NOMO-1 (cell line): Measurements from ENCODE around the gene SUOX.
"Not testable (repeated sequence)": the region's sequence is repeated elsewhere in the genome, so short reads cannot be mapped to it uniquely, and the experiment has no call there.

Experiments
- DNase-seq, 2 experiments: peaks; one replicate each; lab custom pipeline; 2025; ENCODE audit not compliant: unreplicated experiment in 2 of 2; lab: John Stamatoyannopoulos, UW

The SUOX gene

GRCh38 chr12:55982319-55982936 is 14.6 kb upstream of the SUOX start:
- DNase-seq: no peak

GRCh38 chr12:55983232-55983842 is 13.7 kb upstream of the SUOX start:
- DNase-seq: peak in 1 of 2 experiments; percentile 31

DNA sequence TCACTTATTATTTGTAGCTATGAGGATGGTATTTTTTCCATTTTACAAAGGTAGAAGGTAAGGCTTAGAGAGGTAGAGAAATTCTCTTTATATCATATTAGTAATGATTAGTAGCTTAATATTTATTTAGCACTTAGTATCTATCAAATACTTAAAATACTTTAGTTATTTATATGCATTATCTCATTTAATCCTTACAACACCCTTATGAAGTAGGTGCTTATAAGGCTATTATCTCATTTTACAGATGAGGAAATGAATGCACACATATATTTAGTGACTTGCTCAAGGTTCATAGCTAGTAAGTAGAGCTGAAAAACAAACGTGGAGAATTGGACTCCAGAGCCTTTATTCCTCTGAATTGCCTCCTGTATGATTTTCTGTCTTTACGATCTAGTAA is 12.2 kb upstream of the SUOX start:
- no peak for DNase-seq

DNA sequence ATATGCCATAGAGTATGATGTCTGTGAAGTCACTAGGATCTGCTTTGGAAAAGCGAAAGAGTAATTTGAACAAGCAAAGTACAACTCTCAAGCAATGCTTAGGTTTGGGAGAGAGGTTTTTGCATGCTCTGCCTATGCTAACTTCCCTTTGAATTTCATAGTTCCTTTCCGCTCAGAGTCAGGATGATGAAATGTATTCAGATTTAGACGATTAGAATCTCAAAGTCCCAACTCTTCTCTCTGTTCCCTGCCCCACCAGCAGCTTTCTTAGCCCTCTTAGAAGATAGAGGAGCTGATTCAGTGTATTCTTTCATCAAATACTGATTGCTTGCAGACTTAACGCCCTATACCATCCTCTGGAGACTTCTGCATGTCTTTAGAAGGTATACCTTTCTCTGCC is 11.7 kb upstream of the SUOX start:
- no peak for DNase-seq

GRCh38 chr12:55985976-55986375 is 11.1 kb upstream of the SUOX start:
- not testable (repeated sequence) for DNase-seq

DNA sequence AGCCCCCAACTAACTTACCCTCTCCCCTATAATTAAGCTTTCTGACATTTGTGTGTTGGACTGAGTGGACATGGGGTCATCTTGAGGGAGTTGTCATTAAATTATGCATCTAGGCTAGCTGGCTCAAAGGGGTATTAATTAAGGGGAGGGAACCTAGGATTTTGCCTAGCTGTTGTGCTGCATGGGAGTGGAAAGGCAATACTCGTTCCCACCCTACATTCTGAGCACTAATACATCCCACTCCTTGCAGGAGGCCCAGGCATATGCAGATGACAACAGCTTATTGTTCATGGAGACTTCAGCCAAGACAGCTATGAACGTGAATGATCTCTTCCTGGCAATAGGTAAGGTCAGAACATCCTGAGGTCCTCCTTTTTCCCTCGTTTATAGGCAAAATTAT is 6.0 kb upstream of the SUOX start:
- DNase-seq: no peak

DNA sequence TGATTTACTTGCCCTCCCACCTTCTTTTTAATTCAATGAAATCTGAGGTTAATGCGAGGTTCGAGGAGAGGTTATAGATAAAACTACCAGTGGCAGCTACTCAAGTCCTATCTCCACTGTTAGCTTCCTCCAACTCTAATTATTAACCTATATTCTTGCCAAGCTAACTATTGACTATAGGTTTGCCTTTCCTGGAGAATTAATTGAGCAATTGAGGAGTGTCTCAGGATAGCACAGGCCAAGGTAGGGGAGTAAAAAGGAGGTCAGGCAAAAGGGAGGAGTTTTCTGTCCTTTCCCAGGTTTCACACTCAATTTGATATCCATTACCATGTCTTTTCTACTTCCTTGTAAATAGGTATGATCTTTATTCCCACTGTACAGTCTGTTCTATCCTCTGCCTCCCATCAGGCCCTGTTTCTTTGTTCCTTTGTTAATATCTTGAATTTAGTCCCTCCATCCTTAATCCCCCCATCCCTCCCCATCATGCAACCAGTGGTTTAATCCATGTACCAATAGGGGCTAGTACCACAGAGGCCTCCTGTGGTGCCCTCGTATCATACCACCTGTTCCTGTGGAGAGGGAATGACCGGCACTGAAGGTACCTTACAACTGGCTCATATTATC is 3.7 kb upstream of the SUOX start:
- DNase-seq: no peak

DNA sequence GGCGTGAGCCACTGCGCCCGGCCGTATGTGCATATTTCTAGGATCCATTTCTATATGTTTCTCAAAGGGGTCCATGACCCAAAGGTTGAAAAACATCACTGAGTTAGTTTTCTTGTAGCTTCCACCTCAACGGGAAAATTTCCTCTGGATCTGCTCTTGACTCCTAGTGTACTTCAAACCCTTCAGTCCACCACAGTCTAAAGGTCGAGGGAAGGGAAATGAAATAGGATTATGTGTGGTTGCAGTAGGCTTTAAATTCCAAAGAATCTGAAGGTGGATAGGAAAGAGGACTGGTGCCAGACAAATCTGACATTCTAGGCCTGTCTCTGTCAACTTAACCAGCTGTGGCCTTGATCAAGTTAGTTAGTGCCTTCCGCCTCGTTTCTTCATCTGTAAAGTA is 1.7 kb upstream of the SUOX start:
- DNase-seq: no peak

DNA sequence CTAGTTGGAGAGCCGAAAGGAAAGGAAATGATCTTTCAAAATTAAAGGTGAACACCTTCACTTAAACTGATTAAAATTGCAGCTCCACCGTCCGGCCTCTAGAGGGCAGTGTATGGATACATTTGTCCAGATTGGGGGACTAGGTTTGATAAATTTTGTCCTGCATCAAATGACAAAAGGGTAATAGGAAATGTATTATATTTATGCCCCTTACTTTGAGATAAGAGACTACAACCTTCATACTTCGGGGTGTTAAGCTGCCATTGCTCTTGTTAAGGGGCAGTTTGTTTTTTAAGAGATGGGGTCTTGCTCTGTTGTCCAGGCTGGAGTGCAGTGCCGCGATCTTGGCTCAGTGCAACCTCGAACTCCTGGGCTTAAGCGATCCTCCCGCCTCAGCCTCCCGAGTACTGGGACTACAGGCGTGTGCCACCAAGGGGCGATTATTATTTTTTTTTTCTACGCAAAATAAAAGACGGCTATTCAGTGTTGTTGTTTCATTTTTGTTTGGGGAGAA is 818 bp upstream of the SUOX start:
- DNase-seq: peak; percentile 43 to 68

DNA sequence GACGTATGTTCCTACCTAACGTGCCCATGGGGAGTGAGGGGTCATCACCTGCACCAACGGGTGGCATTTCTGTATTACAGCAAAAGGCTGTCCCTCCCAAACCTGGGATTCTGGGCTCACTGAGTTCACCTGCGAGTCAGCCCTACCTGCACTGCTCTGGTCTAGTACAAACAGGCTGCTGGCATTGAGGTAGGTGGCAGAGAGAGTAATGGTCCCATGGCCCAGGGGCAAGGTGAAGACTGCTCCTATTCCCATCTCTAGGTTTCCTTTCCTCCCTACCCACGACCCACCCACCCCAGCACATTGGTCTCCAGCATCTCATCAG is 421 bp downstream of the SUOX start:
- DNase-seq: no peak

- not testable (repeated sequence) for DNase-seq
Observed at GRCh38 chr12:55999522-55999921, 2.4 kb downstream of the SUOX start.

- not testable (repeated sequence) for DNase-seq
Observed at GRCh38 chr12:55999999-56000540, 3.0 kb downstream of the SUOX start.

- no peak for DNase-seq
Observed at GRCh38 chr12:56001487-56002100, 4.5 kb downstream of the SUOX start.

DNA sequence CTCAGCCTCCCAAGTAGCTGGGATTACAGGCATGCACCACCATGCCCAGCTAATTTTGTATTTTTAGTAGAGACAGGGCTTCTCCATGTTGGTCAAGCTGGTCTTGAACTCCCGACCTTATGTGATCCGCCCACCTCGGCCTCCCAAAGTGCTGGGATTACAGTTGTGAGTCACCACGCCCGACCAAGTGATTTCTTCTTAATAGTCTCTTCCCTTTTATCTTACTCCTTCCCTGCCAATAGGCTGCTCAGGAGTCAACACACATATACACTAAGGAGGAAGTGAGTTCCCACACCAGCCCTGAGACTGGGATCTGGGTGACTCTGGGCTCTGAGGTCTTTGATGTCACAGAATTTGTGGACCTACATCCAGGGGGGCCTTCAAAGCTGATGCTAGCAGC is 6.3 kb downstream of the SUOX start:
- not testable (repeated sequence) for DNase-seq

DNA sequence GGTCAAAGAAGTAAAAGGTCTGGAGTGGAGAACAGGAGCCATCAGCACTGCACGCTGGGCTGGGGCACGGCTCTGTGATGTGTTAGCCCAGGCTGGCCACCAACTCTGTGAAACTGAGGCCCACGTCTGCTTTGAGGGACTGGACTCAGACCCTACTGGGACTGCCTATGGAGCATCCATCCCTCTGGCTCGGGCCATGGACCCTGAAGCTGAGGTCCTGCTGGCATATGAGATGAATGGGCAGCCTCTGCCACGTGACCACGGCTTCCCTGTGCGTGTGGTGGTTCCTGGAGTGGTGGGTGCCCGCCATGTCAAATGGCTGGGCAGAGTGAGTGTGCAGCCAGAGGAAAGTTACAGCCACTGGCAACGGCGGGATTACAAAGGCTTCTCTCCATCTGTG is 7.1 kb downstream of the SUOX start:
- no peak for DNase-seq

DNA sequence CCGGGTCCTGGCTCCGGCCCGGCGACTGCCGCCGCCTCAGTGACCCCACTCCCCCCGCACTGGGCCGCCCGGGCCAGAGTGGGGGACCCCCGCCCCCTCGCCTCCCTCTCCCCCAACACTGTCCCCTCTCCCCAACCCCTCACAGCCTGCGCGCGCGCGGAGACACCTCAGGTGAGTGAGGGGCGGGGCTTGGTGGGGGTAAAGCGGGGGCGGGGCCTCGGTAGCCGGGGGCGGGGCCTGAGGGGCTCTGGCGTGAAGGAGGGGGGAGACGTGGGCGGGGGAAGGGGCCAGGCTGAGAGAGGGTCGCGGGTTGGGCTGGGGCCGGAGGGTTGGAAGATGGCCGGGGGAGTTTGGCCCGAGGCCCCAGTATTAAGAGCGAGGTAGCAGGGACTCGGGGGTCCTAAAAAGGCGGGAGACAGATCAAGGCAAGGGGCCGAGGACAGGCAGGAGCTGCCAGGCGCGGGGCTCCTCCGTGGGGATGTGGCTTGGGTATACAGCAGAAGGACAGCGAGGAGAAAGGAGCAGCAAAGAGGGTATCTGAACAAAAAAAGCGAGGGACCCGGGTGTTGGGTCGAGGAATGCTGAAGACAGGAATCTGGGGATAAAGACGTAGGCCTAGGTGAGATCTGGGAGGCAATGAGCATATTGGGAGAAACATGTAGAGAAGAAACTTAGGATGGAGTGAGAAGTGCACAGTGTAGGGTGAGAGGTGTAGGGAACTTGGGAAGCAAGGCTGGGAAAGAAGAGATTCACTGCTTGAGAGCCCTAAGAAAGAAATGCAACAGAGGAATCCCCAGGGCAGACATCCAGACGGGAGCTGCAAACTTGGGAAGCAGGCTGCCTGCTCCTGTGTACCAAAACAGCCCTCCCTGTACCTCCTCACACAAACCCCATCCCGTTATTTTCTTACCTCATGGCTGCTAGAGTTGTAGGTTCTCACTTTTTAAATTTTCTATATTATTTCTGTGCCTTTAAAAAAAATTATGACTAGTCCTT is 10.8 kb downstream of the SUOX start:
- DNase-seq: no peak

DNA sequence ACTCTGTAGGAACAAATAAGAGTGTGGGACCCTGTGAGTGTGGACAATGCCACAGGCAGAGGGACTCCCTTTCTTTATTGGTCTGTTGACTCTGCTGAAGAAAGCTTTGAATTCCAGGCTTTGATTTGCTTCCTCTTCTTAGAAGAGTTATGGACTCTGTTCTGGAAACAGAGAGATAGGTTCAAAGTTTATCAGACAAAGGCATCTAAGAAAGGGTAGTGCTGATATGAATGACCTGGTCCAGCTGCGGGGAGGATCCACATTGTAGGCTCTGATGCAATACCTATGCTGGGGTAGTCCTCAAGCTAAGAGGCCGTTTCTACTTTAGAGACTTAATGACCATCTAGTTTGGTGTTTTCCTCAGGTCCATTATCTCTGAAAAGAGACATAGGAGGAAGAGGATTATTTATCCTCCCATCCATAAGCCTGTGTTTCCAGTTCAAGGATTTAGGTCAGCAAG is 13.1 kb downstream of the SUOX start:
- no peak for DNase-seq

DNA sequence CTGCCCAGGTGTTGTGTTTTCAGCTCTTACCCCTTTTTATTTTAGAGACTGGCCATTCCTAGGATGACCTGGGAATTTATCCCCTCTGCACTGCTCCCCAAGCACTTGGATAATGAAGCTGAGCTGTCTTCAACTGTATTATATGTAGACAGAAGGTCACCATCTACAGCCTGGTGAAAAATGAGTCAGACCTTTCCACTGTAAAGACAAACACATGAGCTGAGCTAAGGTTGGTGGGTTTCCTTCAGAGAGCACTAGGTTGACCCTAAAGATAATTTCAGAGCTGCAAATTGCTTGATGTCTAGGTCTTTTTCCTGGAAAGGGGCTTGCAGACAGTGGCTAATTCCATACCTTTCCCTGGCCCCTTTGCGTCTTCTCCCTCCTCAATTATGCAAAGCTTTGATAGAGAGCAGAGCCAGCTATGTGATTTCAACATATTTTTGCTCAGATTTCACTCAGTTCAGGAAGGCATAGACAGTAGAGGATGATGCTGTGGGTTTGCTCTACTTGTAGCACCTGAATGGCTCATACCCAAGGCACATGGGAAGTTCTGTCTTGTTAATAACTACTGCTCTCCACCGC is 14.5 kb downstream of the SUOX start:
- DNase-seq: no peak

GRCh38 chr12:56013482-56013881 is 16.4 kb downstream of the SUOX start:
- no peak for DNase-seq

DNA sequence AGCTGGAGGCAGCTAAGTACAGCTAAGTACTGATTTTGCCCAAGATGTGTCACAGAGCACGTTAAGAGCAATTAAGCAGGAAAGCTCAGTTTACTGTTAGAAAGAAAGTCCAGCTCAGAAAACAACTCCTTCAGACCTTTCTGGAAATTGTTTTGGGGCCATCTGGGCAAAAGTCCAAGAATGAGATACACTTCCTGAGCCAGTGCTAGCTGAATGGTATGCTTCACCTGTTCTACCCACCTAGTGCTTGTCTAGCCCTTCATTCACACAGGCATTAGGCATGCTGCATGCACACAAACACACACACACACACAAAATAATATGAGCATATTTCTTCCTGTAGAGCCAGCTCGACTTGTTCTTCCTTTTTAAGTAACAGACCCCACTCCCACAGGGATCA is 17.1 kb downstream of the SUOX start:
- DNase-seq: no peak
